Liver (tissue), 3 donors: ENCODE measurements around the gene ENTREP3.

ENCODE experiments used
- FOXA1 ChIP-seq: IDR thresholded peaks from 2 replicates; pipeline ENCODE4 v1.6.1; 2016; ENCODE audit warnings: antibody characterized with exemption
- GABPA ChIP-seq, 2 donors: IDR thresholded peaks in 1 of 2; conservative IDR thresholded peaks in 1 of 2; 2 replicates each; pipeline ENCODE4 v1.6.1; 2016; ENCODE audit warnings: antibody characterized with exemption in 2 of 2, mild to moderate bottlenecking in 1 of 2, moderate library complexity in 1 of 2
- JUND ChIP-seq, 2 donors: IDR thresholded peaks; 2 replicates each; pipeline ENCODE4 v1.6.1; 2016; ENCODE audit warnings: antibody characterized with exemption in 2 of 2
- RAD21 ChIP-seq, 2 donors: IDR thresholded peaks; 2 replicates each; pipeline ENCODE4 v1.6.1; 2016; ENCODE audit warnings: antibody characterized with exemption in 2 of 2, mild to moderate bottlenecking in 2 of 2
- SP1 ChIP-seq: IDR thresholded peaks from 2 replicates; pipeline ENCODE4 v1.6.1; 2018; ENCODE audit warnings: antibody characterized with exemption, mild to moderate bottlenecking
- TAF1 ChIP-seq: conservative IDR thresholded peaks from 2 replicates; pipeline ENCODE4 v1.6.1; 2016; ENCODE audit warnings: antibody characterized with exemption, mild to moderate bottlenecking
- TF ChIP-seq, protein P1 (sequence below): fragments of 150-350 bp; IDR thresholded peaks from 2 replicates; pipeline ENCODE4 v1.5.1; 2017; ENCODE audit warnings: improper control_type of control experiment, low read depth, low read length; ENCODE audit not compliant: missing input control
- TF ChIP-seq, protein P2 (sequence below): IDR thresholded peaks from 2 replicates; pipeline ENCODE4 v1.6.1; 2016; ENCODE audit warnings: antibody characterized with exemption
- TF ChIP-seq, protein P3 (sequence below): IDR thresholded peaks from 2 replicates; pipeline ENCODE4 v1.6.1; 2016; ENCODE audit warnings: antibody characterized with exemption, mild to moderate bottlenecking
- donor health status: healthy.
- donor health status: healthy.

GRCh38 chr1:155260276-155260675 lies 5.0 kb upstream of the ENTREP3 start:
- TF ChIP-seq, protein P1, sequence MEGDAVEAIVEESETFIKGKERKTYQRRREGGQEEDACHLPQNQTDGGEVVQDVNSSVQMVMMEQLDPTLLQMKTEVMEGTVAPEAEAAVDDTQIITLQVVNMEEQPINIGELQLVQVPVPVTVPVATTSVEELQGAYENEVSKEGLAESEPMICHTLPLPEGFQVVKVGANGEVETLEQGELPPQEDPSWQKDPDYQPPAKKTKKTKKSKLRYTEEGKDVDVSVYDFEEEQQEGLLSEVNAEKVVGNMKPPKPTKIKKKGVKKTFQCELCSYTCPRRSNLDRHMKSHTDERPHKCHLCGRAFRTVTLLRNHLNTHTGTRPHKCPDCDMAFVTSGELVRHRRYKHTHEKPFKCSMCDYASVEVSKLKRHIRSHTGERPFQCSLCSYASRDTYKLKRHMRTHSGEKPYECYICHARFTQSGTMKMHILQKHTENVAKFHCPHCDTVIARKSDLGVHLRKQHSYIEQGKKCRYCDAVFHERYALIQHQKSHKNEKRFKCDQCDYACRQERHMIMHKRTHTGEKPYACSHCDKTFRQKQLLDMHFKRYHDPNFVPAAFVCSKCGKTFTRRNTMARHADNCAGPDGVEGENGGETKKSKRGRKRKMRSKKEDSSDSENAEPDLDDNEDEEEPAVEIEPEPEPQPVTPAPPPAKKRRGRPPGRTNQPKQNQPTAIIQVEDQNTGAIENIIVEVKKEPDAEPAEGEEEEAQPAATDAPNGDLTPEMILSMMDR = no peak
- TF ChIP-seq, protein P2, sequence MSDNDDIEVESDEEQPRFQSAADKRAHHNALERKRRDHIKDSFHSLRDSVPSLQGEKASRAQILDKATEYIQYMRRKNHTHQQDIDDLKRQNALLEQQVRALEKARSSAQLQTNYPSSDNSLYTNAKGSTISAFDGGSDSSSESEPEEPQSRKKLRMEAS = no peak
- TF ChIP-seq JUND (IDR thresholded peaks at IDR 0.05) = no peak
- TF ChIP-seq GABPA (IDR thresholded peaks at IDR 0.05 in 1 of 2, conservative IDR thresholded peaks at IDR 0.05 in 1 of 2) = no peak
- TF ChIP-seq, protein P3, sequence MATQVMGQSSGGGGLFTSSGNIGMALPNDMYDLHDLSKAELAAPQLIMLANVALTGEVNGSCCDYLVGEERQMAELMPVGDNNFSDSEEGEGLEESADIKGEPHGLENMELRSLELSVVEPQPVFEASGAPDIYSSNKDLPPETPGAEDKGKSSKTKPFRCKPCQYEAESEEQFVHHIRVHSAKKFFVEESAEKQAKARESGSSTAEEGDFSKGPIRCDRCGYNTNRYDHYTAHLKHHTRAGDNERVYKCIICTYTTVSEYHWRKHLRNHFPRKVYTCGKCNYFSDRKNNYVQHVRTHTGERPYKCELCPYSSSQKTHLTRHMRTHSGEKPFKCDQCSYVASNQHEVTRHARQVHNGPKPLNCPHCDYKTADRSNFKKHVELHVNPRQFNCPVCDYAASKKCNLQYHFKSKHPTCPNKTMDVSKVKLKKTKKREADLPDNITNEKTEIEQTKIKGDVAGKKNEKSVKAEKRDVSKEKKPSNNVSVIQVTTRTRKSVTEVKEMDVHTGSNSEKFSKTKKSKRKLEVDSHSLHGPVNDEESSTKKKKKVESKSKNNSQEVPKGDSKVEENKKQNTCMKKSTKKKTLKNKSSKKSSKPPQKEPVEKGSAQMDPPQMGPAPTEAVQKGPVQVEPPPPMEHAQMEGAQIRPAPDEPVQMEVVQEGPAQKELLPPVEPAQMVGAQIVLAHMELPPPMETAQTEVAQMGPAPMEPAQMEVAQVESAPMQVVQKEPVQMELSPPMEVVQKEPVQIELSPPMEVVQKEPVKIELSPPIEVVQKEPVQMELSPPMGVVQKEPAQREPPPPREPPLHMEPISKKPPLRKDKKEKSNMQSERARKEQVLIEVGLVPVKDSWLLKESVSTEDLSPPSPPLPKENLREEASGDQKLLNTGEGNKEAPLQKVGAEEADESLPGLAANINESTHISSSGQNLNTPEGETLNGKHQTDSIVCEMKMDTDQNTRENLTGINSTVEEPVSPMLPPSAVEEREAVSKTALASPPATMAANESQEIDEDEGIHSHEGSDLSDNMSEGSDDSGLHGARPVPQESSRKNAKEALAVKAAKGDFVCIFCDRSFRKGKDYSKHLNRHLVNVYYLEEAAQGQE = no peak
- TF ChIP-seq TAF1 = no peak
- no peak for TF ChIP-seq SP1
- TF ChIP-seq RAD21 (IDR thresholded peaks at IDR 0.05) = no peak
- no peak for TF ChIP-seq FOXA1
